Upper lobe of right lung (tissue), 1 donor: Measurements from ENCODE around the gene GNL2. TPM values are rescaled to one million over a fixed set of nuclear protein-coding genes. Genes with fewer than 3 reads are reported as not detected.
A peak's percentile ranks its signal among the peaks of the same experiment; 100 is the strongest.
"Not testable (repeated sequence)": the region's sequence is repeated elsewhere in the genome, so short reads cannot be mapped to it uniquely, and the experiment has no call there.

Experiments
- ATAC-seq: fragments of 200-7000 bp; cut with Tn5 transposase; one replicate; pipeline ENCODE4 v1.9.1; 2020; ENCODE audit warnings: mild to moderate bottlenecking, moderate library complexity
- DNase-seq: peaks from one replicate; pipeline ENCODE4 v3.0.0-alpha.2; 2020
- H3K27ac ChIP-seq: fragments of 200-600 bp; one replicate; pipeline ENCODE4 v1.8.0; 2022
- H3K27me3 ChIP-seq: fragments of 200-600 bp; one replicate; pipeline ENCODE4 v1.8.0; 2022; ENCODE audit warnings: mild to moderate bottlenecking
- H3K36me3 ChIP-seq: fragments of 200-600 bp; one replicate; pipeline ENCODE4 v1.8.0; 2022
- H3K4me1 ChIP-seq: fragments of 200-600 bp; one replicate; pipeline ENCODE4 v1.8.0; 2022
- H3K4me3 ChIP-seq: fragments of 200-600 bp; one replicate; pipeline ENCODE4 v1.8.0; 2022; ENCODE audit warnings: mild to moderate bottlenecking
- H3K9me3 ChIP-seq: fragments of 200-600 bp; one replicate; pipeline ENCODE4 v1.8.0; 2022
- intact Hi-C: fragments of 100-400 bp; cut with DNase I; formaldehyde crosslinking; loops from one replicate; pipeline ENCODE4 v1.11.0; 2022
- total RNA-seq: library from RNA; stranded (reverse); fragmentation: NEBNext Ultra II Directional; extraction: Animal tissue kit (Norgen Biotek cat#: 25700); gene quantifications from one replicate; pipeline ENCODE4 v1.2.1, GENCODE V29; 2021
- TF ChIP-seq, protein P1 (sequence below): fragments of 200-600 bp; IDR thresholded peaks from one replicate; pipeline ENCODE4 v1.8.0; 2022; ENCODE audit warnings: antibody characterized with exemption
- donor health status: DM: no; HTN: yes; CAD: no; lungs with severe emphysema.

Gene GNL2
- total RNA-seq, 1 donor from 2014 or later: 36.5 TPM

DNA sequence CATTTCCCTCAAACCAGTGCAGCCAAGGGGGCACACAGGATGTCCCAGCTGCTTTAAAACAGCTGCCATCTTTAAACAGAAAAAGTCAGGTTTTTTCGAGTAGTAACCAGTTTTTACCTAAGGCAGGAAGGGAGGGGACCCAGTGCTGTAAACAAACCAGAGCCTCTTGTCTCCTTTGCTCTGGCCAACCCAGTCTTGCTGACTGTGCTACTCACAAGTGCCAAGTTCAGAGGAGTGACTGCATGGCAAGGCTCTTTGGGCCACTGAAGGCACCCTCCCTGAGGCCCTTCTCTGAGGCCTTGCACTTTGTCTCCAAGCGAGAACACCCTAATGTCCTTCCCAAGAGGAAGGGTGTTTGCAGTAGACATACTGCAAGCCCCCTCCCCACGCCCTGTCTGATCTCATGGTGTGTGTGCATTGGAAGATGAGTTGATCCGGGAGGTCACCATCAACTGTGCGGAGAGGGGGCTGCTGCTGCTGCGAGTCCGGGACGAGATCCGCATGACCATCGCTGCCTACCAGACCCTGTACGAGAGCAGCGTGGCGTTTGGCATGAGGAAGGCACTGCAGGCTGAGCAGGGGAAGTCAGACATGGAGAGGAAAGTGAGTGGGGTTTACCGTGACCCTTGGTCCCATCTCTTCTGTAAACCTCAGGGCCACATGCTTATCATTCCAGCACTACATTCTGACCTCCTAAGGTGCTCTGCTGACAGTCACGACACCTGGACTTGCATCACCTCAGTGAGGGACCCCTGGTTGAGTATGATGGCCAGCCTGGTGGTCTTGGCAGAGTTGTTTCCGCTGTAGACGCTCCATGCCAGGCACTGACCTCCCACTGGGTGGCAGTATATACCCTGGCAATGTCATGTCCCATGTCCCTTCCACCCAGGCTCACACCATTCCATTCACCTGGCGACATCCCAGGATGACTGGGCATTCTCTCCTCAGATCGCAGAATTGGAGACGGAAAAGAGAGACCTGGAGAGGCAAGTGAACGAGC is 34.3 kb downstream of the GNL2 start:
- intact Hi-C loops: no loop called here
- TF ChIP-seq, protein P1, sequence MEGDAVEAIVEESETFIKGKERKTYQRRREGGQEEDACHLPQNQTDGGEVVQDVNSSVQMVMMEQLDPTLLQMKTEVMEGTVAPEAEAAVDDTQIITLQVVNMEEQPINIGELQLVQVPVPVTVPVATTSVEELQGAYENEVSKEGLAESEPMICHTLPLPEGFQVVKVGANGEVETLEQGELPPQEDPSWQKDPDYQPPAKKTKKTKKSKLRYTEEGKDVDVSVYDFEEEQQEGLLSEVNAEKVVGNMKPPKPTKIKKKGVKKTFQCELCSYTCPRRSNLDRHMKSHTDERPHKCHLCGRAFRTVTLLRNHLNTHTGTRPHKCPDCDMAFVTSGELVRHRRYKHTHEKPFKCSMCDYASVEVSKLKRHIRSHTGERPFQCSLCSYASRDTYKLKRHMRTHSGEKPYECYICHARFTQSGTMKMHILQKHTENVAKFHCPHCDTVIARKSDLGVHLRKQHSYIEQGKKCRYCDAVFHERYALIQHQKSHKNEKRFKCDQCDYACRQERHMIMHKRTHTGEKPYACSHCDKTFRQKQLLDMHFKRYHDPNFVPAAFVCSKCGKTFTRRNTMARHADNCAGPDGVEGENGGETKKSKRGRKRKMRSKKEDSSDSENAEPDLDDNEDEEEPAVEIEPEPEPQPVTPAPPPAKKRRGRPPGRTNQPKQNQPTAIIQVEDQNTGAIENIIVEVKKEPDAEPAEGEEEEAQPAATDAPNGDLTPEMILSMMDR: peak; percentile 36
- ATAC-seq (peak; percentile 43), DNase-seq (no peak)
- H3K36me3 ChIP-seq: peaks cover 23% of the 10 kb centered on the region
- no peaks in the 10 kb centered on the region for H3K9me3 ChIP-seq
- H3K27me3 ChIP-seq: no peaks in the 10 kb centered on the region
- no peak overlapping the region for H3K4me3 ChIP-seq
- no peak overlapping the region for H3K27ac ChIP-seq
- peaks cover 3% of the 10 kb centered on the region for H3K4me1 ChIP-seq

DNA sequence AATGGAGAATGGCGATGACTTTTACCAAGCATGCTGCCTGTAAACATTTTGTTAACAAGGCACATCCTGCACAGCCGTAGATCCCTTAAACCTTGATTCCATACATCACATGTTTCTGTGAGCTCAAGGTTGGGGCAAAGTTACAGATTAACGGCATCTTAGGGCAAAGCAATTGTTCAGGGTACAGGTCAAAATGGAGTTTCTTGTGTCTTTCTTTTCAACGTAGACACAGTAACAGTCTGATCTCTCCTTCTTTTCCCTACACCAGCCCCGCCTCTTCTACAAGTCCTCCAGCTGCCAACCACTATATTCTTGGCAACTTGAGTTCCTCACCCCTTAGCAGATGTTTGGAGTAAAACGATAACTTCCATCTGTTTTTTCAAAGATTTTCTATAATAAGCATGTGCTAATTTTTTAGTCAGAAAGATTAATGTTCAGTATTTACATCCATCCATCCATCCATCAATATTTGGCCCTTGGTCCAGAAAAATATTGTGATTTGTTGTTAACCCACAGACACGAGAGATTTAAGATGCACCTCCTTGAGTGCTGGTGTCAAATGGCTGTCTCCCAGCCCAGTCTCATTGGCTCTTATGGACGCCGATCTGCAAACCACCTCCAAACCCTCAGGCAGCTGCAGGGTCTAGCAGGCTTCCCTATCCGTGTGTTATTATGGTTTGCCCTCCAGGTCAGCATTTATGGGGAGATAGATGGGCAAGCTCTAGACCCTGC is 35.2 kb downstream of the GNL2 start:
- H3K36me3 ChIP-seq: peaks cover 14% of the 10 kb centered on the region
- no peaks in the 10 kb centered on the region for H3K9me3 ChIP-seq
- TF ChIP-seq, protein P1: no peak
- DNase-seq: no peak
- no peaks in the 10 kb centered on the region for H3K27me3 ChIP-seq
- ATAC-seq: no peak
- no peak overlapping the region for H3K27ac ChIP-seq
- H3K4me3 ChIP-seq: no peak overlapping the region
- intact Hi-C loops: no loop called here
- peaks cover 7% of the 10 kb centered on the region for H3K4me1 ChIP-seq

DNA sequence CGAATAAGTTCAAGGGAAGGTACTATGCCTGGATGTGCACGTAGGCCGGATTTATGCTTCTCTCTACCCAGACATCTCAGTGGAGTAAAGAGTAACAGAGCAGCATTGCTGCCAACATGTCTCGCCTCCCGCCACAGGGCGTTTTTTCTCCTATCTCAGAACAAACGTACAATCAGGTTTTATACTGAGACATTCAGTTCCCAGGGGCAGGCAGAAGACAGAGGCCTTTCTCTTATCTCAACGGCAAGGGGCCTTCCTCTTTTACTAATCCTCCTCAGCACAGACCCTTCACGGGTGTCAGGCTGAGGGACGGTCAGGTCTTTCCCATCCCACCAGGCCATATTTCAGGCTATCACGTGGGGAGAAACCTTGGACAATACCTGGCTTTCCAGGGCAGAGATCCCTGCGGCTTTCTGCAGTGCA is 35.8 kb downstream of the GNL2 start:
- intact Hi-C loops, H3K36me3 ChIP-seq, H3K4me3 ChIP-seq, H3K27ac ChIP-seq, H3K4me1 ChIP-seq, H3K9me3 ChIP-seq, H3K27me3 ChIP-seq, DNase-seq, ATAC-seq: not testable (repeated sequence)

DNA sequence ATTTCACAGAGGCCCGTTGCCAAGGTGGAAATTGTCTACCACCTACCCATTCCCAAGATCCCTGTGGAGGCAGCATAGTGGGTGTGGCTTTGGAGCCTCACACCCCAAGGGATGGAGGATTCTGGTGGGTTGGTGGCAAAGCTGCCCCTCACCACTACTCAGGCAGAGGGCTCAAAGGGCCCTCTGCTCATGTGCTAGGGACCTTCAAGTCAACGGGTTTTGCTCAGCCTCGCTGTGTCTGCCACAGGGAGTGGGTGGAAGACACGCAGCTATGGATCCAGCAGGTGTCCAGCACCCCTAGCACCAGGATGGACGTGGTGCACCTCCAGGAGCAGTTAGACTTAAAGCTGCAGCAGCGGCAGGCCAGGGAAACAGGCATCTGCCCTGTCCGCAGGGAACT is 36.7 kb downstream of the GNL2 start:
- Histone ChIP-seq H3K4me1 (peaks cover 7% of the 10 kb centered on the region), H3K4me3 (no peak overlapping the region), H3K9me3 (no peaks in the 10 kb centered on the region), H3K27ac (no peak overlapping the region), H3K36me3 (peaks cover 3% of the 10 kb centered on the region), H3K27me3 (no peaks in the 10 kb centered on the region)
- DNase-seq (no peak), ATAC-seq (no peak)
- TF ChIP-seq, protein P1: no peak
- intact Hi-C loops: no loop called here

DNA sequence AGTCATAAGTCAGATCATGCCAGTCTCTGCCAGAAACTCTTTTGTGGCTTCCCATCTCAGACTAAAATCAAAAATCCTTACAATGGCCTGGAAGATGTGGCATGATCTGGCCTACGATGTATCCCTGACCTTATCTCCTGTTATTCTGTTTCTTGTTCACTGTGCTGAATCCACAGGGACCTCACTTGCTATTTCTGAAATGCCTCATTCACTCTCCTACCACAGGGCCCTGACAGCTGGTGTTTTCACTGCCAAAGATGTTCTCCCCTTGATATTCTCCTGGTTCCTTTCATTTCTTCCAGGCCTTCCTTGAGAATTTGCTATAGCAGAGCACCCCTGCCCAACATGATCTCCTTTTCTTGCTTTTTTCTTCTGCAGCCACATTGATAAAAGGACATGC is 37.3 kb downstream of the GNL2 start:
- no peak overlapping the region for H3K27ac ChIP-seq
- peaks cover 8% of the 10 kb centered on the region for H3K4me1 ChIP-seq
- peaks cover 3% of the 10 kb centered on the region for H3K36me3 ChIP-seq
- ATAC-seq: no peak
- no peaks in the 10 kb centered on the region for H3K27me3 ChIP-seq
- intact Hi-C loops: no loop called here
- no peak for DNase-seq
- TF ChIP-seq, protein P1: no peak
- no peak overlapping the region for H3K4me3 ChIP-seq
- no peaks in the 10 kb centered on the region for H3K9me3 ChIP-seq

DNA sequence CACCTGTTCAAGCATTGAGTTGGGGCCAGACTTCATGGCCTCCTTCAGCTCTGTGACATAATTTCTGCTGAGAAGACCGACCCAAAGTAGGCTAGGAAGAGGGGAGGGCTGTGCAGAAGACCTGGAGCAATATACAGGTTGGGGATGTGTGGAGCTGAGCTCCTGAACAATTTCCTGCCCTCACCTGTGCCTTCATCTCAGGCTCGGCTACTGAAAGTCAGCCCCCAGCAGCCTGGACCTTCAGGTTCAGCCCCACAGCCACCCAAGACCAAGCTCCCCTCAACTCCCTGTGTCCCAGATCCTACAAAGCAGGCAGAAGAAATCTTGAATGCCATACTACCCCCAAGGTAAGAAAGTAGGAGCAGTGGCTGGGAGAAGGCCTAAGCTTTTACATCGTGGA is 38.3 kb downstream of the GNL2 start:
- Histone ChIP-seq H3K4me1 (peaks cover 18% of the 10 kb centered on the region), H3K27ac (peak overlapping the region; percentile 87), H3K36me3 (no peaks in the 10 kb centered on the region), H3K4me3 (peak overlapping the region; percentile 52), H3K9me3 (no peaks in the 10 kb centered on the region), H3K27me3 (no peaks in the 10 kb centered on the region)
- DNase-seq (no peak), ATAC-seq (no peak)
- TF ChIP-seq, protein P1: no peak
- intact Hi-C loops: no loop called here
